HL-60/S4 (cell line): Measurements from ENCODE around the gene BTBD9.

Source experiments
- in situ Hi-C: fragments of 300-500 bp; cut with MboI; formaldehyde crosslinking; loops from 2 replicates; pipeline ENCODE4 v1.14.3; 2022; ENCODE audit warnings: low sequenced_read_pairs

The BTBD9 gene

DNA sequence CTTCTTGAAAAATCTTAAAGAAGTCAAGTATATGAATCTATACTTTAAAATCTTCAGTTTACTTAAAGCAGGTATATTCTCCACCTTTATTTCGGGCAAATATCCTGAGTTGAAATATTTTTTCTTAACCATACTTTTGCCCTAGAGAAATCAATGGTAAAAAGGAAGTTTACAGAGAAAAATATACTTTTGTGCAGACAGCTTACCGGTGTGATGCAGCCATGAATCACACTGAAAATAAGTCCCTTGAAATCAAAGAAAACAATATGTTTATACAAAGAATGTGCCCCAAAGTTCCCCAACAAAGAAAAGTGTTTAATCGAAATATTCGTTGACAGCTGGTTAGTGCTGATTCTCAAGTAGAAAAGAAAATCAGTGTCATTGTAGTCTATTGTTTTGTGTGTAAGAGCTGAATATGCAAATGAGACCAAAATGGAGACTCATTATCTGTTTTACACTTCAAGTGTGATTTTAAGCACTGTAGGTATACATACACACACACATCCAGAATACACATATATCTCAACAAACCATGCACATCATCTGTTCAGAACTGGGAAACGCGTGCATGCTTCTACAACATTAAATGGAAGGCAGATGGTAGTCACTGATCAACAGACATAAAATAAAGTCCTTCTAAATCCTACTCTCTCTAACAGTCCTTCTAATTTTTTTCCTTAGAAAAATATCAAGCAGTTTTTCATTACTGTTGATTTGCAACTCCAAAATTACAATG, 73.3 kb downstream of the BTBD9 start:
- in situ Hi-C loops: no loop called here

DNA sequence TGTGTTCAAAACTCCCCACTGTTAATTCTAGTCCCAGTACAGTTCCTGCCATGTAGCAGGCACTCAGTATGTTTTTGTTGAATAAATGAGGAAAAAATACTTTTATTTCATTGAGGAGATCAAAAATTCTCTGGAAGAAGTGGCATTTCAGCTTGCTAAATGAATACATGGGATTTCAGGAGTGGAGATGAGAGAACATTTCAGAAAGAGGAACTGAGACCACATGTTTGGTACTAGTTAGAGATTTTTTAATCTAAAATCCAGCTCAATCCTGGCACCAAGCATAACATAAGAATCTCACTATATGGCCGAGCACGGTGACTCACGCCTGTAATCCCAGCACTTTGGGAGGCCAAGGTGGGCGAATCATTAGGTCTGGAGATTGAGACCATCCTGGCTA, 75.4 kb downstream of the BTBD9 start:
- in situ Hi-C loops: no loop called here

DNA sequence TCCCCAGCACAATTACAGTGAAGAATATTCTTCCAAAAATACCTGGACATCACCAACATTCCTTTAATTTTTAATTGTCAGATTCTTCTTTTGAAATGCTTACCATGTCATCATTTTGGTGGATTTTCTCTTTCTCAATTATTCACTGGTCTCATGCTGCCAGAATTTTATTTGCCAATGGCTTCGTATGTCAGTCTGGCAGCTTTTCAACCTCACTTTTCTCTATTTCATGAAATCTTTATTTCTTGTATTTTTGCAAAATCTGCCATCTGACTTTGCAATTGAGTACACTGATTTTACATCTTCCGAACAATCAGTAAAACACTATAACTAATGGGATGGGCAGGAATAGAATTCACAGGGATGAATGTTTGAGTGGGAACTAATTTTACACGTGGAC, 84.1 kb downstream of the BTBD9 start:
- in situ Hi-C loops: no loop called here

DNA sequence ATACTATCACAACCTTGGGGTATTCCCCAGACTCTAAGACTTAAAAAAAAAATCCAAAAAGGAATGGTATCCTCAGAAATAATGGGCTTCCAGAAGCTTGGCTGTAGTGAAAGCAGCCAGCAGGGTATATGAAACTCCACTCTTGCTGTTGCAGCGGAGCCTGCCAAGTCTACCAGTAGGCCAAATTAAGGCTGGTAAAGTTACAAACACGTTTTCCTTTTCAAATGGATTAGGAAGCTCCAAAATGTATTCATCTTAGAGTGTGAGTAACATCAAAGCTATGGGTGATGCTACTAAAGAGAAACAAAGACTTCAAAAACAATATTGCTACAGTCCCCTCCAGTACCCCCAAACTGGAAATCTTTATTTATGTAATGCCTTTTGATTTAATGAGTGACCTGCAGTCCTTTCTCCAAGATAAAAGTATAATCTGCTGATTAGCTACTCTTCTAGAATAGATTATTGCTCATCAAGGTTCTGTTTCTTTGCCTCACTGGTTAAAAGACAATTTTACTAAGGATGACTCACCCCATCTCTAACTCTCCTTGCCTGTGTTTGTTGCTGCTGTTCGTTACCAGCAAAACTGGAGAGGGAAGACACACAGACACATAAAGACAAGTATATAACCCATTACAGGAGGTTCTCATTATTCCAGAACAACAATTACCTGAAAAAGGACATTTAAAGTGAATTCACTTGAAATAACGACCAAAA, 84.9 kb downstream of the BTBD9 start:
- in situ Hi-C loops: no loop called here

DNA sequence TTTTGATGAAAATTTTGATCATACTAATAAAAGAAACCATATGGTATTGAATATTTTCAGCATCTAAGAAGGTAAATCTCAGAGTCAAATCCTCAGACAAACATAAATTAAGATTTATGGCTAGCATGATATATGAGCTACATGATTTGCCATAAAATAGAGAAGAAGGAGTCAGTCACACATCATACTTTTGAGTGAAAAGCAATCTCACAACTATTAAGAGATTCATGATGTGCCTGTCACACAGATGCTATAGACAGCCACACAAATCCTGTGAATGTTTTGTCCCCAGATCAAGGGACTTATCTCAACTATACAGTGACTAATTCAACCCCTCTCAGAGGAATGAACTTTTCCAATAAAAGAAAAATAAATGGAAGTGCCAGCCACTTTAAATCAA, 85.7 kb downstream of the BTBD9 start:
- in situ Hi-C loops: no loop called here

DNA sequence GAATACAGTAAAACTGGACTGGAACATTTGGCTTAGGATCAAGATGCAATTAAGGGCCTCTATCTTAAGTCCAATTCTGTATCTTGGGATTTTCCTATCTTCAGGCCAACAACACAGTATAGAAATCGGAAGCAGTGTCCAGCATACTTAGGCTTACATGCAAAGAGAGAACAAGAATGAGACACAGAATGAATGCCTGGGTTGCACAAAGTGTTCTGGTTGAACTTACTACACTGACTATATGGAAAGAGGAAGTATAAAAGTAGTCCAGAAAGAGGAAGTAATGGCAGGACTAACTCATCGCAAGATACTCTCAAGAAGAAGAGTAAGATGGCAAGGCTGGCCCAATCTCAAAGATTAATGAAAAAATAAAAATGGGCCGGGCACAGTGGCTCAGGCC, 87.6 kb downstream of the BTBD9 start:
- in situ Hi-C loops: no loop called here

DNA sequence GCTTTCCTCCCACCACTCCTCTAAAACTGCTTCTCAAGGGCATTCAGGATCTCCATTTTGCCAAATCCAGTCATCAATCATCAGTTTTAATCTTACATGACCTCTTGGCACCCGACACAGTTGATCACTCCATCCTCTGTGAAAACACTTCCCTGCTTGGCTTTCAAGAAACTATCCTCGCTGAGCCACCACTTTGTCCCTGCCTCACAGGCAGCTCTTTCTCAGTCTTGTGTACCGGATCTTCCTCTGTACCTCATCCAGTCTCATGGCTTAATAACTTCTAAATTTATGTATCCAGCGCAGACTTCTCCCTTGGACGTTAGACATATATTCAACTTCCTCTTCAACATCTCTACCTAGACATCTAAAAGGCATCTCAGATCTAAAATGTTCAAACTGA, 89.9 kb downstream of the BTBD9 start:
- in situ Hi-C loops: no loop called here

DNA sequence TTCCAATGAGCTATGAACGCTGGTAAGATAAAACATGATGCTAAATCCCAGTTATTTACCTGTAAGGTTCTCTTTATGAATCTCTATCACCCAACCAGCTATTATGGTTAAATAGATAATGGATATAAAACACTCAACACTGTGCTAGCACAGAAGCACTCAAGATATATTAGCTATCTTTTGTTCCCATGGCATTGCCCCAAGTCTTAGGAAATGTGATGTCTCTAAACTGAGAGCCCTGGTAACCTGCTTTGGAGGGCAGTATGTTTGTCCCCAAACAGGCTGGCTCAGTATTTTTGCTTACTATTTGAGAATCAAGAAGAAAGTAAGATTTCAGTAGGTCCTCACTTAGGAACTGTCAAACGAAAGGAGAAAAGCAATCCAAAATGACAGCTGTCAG, 90.5 kb downstream of the BTBD9 start:
- in situ Hi-C loops: no loop called here

DNA sequence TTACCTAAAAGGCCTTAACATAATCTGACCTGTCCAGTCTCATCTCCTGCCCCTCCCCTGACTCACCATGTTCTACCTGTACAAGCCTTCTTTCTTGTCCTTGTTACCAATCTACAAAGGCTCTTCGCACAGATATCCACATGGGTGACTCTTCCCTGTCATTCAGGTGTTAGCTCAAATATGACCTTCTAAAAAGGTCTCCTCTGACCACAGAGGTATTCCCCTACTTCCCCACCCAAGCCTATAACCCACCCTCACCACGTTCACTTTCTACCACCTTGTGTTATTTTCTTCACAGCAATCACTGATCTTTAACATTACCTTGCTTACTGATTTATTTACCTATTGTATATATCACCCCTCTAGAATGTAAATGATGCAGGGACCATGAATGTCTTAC, 96.7 kb downstream of the BTBD9 start:
- in situ Hi-C loops: no loop called here

DNA sequence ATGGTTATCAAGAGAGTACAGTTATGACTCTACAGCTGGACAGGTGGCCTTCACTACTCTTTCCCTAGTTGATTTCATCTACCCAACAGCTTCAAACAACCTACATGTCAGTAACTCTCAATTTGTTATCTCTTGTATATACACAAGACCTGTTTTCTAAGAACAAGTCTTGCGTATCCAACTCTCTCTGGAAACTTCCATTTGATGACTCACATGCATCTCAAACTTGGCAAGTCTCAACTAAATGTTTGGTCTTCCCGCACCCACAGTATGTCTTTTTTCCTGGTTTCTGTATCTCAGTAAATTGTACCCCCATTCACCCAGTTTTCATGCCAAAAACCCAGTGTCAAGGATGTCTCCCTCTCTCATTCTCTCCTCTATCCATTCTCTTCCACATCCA, 97.7 kb downstream of the BTBD9 start:
- in situ Hi-C loops: no loop called here

DNA sequence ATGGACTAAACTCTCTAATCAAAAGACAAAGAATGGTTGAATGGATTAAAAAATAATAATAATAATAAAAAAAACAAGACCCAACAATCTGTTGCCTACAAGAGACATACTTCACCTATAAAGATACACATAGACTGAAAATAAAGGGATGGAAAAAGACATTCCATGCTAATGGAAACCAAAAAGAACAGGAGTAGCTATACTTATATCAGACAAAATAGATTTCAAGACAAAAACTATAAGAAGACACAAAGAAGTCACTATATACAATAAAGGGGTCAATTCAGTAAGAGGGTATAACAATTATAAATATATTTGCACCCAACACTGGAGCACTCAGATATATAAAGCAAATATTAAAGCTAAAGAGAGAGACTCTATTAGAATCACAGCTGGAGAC, 106.7 kb downstream of the BTBD9 start:
- in situ Hi-C loops: no loop called here

DNA sequence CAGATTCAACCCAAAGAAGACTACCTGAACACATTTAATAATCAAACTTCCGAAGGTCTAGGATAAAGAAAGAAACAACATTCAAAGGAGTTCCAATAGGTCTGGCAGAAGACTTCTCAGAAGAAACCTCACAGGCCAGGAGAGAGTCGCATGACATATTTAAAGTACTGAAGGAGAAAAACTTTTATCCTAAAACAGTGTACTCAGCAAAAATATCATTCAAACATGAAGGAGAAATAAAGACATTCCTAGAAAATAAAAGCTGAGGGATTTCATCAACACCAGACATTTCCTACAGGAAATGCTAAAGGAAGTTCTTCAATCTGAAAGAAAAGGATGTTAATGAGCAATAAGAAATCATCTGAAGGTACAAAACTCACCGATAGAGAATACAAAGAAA, 108.6 kb downstream of the BTBD9 start:
- in situ Hi-C loops: no loop called here

DNA sequence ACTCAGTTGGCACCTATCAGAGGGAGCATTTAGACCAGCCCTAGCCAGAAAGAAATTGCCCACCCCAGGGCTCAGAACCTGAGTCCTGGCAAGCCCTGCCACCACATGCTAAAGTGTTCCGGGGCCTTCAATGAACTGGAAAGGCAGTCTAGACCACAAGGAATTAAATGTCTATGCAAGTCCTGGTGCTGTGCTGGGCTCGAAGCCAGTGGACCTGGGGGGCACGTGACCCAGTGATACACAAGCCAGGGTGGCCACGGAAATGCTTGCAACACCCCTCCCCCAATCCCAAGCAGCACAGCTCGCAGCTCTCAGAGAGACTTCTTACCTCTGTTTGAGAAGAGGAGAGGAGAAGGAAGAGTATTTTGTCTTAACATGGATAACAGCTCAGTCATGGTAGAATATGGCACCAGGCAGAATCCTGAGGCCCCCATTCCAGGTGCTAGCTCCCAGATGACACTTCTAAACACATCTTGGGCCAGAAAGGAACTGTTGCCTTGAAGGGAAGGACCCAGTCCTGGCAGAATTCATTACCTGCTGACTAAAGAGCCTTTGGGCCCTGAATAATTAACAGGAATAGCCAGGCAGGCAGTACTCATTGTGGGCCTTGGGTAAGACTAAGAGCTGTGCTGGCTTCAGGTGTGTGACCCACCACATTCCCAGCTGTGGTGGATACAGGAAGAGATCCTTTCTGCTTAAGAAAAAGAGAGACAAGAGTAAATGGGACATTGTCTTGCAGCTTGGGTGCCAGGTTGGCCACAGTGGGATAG, 111.3 kb downstream of the BTBD9 start:
- in situ Hi-C loops: no loop called here

DNA sequence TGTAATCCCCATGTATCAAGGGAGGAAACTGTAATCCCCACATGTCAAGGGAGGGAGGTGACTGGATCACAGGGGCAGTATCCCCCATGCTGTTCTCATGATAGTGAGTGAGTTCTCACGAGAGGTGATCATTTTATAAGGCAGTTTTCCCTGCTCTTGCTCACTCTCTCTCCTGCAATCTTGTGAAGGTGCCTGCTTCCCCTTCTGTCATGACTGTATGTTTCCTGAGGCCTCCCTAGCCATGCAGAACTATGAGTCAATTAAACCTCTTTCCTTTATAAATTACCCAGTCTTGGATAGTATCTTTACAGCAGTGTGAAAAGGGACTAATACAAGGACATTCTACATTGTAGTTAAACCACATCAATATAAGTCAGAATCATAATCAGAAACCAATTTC, 112.4 kb downstream of the BTBD9 start:
- in situ Hi-C loops: no loop called here

DNA sequence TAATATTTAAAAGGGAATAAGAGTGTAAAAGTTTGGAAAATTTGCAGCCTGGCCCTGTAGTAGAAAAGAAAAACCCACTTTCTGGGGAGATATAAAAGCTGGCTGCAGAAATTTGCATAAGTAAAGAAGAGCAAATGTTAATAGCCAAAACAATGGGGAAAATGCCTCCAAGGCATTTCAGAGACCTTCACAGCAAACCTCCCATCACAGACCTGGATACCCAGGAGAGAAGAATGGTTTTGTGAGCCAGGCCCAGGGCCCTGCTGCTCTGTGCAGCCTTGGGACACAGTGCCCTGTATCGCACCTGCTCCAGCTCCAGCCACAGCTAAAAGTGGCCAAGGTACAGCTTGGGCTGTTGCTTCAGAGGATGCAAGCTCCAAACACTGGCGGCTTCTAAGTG, 113.8 kb downstream of the BTBD9 start:
- in situ Hi-C loops: no loop called here

DNA sequence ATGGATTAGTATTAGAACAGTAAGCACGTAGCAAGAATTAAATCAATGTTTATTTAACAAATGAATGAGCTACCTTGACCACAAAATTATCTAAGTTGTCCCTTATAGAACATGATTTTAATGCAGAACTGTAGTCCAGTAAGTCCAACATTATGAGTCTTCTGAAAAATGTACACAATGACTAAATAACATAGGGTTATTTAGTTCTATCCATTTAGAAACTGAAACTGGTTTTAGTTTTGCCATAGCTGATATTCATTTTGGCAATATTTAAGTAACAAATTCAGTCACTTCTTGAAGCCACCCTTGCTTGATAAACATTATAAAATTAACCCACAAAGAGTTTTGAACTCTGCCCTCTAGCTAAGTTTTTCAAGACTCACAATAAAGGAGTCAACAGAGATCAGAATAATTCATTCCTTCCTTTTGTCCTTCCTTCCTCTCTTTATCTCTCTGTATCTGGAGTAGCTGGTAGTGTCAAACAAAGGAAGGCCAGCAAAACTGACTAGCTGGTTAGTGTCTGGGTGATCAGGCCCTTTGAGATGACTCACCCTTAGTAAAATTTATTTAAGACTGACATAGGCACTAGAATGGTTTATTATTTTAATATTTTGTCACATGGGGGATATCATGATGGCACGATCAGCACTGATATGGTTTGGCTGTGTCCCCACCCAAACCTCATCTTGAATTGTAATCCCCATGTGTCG, 115.1 kb downstream of the BTBD9 start:
- in situ Hi-C loops: no loop called here

DNA sequence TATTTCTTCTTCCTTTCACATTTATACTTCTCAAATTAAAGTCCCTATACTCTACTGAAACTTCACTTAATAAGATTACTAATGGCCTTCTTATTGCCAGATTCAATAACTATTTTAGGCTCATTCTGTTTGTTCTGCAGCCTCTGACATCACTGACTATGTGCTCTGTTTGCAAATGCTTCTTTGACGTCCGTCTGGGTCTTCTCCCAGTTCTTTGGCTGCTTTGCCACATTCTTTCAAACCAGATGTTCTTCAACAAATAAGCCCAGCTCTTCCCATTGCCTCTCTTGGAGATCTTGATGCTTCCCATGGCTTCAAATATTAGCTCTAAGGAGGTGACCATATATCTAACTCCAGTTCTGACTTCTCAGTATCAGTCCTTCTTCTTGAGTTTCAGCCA, 117.4 kb downstream of the BTBD9 start:
- in situ Hi-C loops: no loop called here

DNA sequence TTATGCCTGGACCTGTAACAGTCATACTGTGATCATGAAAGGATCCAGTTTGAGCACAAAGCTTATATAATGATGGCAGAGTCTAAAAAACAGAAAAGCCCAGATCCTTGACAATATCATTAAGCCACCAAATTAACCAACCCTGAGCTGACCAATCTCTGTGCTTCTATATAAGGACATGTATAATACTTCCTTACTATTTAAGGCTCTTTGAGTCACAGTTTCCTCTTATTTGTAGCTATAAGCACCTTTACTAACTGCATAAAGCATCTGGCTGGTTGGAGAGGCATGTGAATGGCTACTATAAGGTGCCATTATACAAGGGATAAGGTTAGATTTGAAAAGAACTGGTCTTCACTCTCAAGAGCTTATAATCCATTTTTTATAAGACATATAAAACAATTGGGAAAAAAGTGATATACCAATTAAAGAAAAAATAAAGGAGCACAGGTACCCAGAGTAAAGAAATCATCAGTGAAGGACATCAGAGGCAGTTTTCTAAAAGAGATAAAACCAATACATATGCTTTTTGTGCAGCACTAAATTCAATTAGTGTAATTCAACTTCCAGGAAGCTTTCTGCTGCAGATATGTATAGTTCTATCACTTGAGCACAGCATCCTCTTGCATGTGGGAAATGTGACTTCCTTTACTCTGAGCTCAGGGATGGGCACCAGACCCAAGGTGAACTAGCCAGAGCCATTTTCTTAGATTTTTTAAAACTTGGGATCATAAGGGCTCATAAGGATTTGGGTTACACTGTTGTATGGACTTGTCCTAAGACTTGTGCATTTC, 121.0 kb downstream of the BTBD9 start:
- in situ Hi-C loops: no loop called here

DNA sequence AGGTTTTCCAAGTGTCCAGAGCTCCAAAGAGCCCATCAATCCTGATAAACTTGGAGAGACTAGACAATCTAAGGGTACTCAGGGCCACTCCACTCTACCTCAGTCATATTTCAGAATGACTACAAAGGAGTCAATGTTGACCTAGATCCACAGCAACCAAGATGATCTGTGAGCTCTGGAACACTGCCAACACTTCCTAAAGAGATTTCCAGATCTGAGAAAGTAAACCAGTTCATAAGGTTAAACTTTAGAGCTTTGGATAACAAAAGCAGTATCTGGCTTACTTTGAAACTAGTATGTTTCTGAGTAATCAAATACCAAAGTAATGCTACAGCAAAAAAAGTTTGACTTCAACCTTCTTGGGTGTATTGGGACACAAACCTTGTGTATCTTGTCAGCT, 122.7 kb downstream of the BTBD9 start:
- in situ Hi-C loops: no loop called here

DNA sequence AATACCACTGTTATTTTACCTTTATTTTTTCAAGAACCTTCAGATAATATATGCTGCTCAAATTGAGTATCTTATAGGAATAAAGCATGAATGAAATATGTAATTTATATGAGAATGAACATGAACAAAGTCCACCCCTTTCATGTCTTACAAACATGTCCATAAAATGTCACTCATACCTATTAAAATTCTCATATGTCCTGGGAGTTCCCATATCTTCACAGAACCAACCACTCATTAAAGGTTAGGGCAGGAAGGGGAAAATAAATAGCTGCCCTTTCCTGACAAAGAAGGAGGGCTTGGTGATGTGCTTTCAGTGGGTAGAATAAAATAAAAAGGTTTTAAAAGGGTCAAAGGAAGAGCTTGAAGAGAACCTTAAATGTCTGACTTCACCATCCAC, 125.3 kb downstream of the BTBD9 start:
- in situ Hi-C loops: no loop called here

DNA sequence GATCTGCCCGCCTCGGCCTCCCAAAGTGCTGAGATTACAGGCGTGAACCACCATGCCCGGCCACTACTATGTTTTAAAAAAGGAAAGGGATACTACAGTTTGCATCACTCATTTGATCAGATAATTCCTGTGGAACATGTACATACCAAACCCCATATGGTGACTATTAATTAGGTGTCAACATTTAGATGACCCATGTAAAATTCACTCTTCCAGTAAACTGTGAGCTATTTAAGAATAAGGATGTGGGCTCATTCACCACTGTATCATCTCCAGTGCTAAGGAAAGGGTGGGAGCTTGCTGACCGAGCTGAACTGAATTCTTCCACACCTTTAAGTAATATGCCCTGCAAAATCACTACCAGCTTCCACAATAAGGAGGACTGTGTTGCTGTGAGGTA, 127.5 kb downstream of the BTBD9 start:
- in situ Hi-C loops: no loop called here
